SU-DHL-6 (cell line): ENCODE results near the gene RETREG1.

ENCODE experiments used
- EZH2phosphoT487 ChIP-seq: fragments of 200-600 bp; sonication (generic), shearing (Covaris generic); conservative IDR thresholded peaks from 2 replicates; pipeline ENCODE4 v1.6.1; 2018; ENCODE audit warnings: mild to moderate bottlenecking, antibody characterized with exemption, low read length, moderate library complexity, mixed read lengths
- TF ChIP-seq, protein P1 (sequence below): fragments of 200-600 bp; sonication (generic); IDR thresholded peaks from one replicate; pipeline ENCODE4 v1.5.1; 2017; ENCODE audit warnings: antibody characterized with exemption, mild to moderate bottlenecking, low read length, moderate library complexity; ENCODE audit not compliant: insufficient read depth, poor library complexity, severe bottlenecking

DNA sequence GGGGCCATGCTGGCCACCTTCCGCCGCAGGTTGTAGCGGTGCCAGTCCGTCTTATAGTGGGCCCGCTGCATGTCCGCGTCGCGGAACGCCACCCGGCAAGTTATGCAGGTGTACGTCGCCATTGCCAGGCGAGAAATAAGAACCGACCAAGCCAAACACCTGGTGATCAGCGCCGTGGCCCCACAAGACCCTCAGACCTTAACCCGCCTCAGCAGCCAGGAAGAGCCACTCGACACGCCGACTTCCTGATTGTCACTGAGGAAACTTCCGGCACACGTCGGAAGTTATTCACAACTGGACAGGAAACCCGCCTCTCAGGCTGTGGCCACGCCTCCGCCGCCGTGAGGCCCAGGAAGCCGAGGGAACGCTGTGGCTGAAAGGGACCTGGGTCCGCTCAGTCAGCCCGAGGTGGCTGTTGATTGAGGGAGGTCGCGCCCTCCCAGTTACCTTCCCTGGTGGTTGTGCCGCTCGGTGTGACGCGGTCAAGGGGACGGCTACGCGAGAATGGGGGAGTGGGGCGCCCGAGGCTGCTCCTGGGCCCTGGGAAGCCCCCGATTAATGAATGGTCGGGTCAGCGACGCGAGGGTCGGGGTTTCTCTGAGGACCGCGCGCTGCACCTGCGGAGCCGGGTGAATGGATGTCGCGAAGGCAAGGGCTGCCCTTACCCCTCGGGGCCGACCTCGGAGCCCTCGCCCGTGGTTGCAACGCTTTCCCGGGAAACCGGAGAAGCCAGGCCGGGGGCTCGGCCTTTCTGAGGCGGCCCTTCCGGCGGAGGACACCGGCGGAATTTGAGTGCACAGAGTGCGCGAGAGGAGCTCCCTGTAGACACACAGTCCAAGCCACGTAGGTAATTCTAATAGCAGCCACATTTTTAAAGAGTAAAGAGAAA, 151.0 kb downstream of the RETREG1 start, which contains the start of gene ZNF622:
- TF ChIP-seq, protein P1, sequence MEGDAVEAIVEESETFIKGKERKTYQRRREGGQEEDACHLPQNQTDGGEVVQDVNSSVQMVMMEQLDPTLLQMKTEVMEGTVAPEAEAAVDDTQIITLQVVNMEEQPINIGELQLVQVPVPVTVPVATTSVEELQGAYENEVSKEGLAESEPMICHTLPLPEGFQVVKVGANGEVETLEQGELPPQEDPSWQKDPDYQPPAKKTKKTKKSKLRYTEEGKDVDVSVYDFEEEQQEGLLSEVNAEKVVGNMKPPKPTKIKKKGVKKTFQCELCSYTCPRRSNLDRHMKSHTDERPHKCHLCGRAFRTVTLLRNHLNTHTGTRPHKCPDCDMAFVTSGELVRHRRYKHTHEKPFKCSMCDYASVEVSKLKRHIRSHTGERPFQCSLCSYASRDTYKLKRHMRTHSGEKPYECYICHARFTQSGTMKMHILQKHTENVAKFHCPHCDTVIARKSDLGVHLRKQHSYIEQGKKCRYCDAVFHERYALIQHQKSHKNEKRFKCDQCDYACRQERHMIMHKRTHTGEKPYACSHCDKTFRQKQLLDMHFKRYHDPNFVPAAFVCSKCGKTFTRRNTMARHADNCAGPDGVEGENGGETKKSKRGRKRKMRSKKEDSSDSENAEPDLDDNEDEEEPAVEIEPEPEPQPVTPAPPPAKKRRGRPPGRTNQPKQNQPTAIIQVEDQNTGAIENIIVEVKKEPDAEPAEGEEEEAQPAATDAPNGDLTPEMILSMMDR: no peak
- TF ChIP-seq EZH2phosphoT487: no peak
